HepG2 (cell line): ENCODE results near the gene ALK. TPM values are rescaled to one million over a fixed set of nuclear protein-coding genes. Genes with fewer than 3 reads are reported as not detected.

Experiments used
- ATAC-seq: fragments of 200-7000 bp; cut with Tn5 transposase; 3 replicates; pipeline ENCODE4 v1.9.1; 2020; ENCODE audit warnings: mild to moderate bottlenecking, moderate library complexity
- BruUV-seq: library from RNA; stranded (reverse); fragments of 400-500 nt; replicated peaks from 2 replicates; lab custom pipeline; 2021; lab: Mats Ljungman, UMichigan
- CTCF ChIA-PET: fragments of 300-600 bp; formaldehyde crosslinking; extraction: SDS; loops from one replicate; lab custom pipeline; 2021; ENCODE audit warnings: low total read pairs, inconsistent platforms, low intra/inter-chr PET ratio; lab: Yijun Ruan, JAX
- POLR2A ChIA-PET: fragments of 350-600 bp; sonication (Branson Sonifier 250); formaldehyde crosslinking; loops from one replicate; lab custom pipeline; 2020; ENCODE audit warnings: antibody characterized with exemption, inconsistent platforms; lab: Yijun Ruan, JAX
- DNase-seq: peaks from one replicate; pipeline ENCODE4 v3.0.0-alpha.2; 2015; ENCODE audit warnings: low spot score
- FAIRE-seq: peaks from 3 replicates; lab custom pipeline; 2011; peaks lifted over from hg19 to GRCh38; lab: Jason Lieb, UNC
- H2AFZ ChIP-seq: one replicate; pipeline ENCODE4 v1.6.1; 2011; ENCODE audit warnings: low read length, inconsistent platforms
- H3K27ac ChIP-seq: fragments of 300-600 bp; 3 replicates; pipeline ENCODE4 v1.8.0; 2011; ENCODE audit warnings: mixed run types, mild to moderate bottlenecking, mixed read lengths, low read length, inconsistent platforms; ENCODE audit not compliant: insufficient read depth; ENCODE audit errors: extremely low read length
- H3K27me3 ChIP-seq, 2 experiments: fragments of 200-600 bp in 1 of 2; 2 replicates in 1 of 2; 3 replicates in 1 of 2; pipeline versions ENCODE4 v1.6.0 to v1.8.0; 2011; ENCODE audit warnings: low read length in 2 of 2, mild to moderate bottlenecking in 2 of 2, moderate library complexity in 2 of 2, inconsistent platforms in 1 of 2; ENCODE audit not compliant: insufficient read depth in 2 of 2, control insufficient read depth in 1 of 2
- H3K36me3 ChIP-seq, 2 experiments: fragments of 200-600 bp in 1 of 2; replicated peaks in 1 of 2; 2 replicates in 1 of 2; 3 replicates in 1 of 2; pipeline versions ENCODE4 v1.5.1 to v1.8.0; 2011; ENCODE audit warnings: low read length in 2 of 2, inconsistent platforms in 1 of 2; ENCODE audit not compliant: insufficient read depth in 2 of 2, control insufficient read depth in 1 of 2
- H3K4me1 ChIP-seq: 2 replicates; pipeline ENCODE4 v1.5.1; 2012; ENCODE audit warnings: low read length, inconsistent platforms; ENCODE audit not compliant: insufficient read depth
- H3K4me2 ChIP-seq: 2 replicates; pipeline ENCODE4 v1.6.0; 2011; ENCODE audit warnings: low read depth, low read length, inconsistent platforms
- H3K4me3 ChIP-seq, 3 experiments: fragments of 200-600 bp in 1 of 3; sonication (generic), shearing (Covaris generic) in 1 of 3; replicated peaks in 1 of 3; 2 replicates each; pipeline ENCODE4 v1.5.1; 2011 to 2016; ENCODE audit warnings: low read length in 3 of 3, inconsistent platforms in 2 of 3, low read depth in 2 of 3, mild to moderate bottlenecking in 2 of 3, control low read depth in 1 of 3, mixed read lengths in 1 of 3; ENCODE audit not compliant: insufficient read depth in 1 of 3
- H3K79me2 ChIP-seq: one replicate; pipeline ENCODE4 v1.6.1; 2011; ENCODE audit warnings: low read length, inconsistent platforms; ENCODE audit not compliant: insufficient read depth
- H3K9ac ChIP-seq: 2 replicates; pipeline ENCODE4 v1.6.0; 2011; ENCODE audit warnings: mild to moderate bottlenecking, low read depth, low read length, inconsistent platforms; ENCODE audit not compliant: insufficient read depth
- H3K9me3 ChIP-seq: 2 replicates; pipeline ENCODE4 v1.5.1; 2012; ENCODE audit warnings: mild to moderate bottlenecking, low read length
- H4K20me1 ChIP-seq: 2 replicates; pipeline ENCODE4 v1.6.0; 2011; ENCODE audit warnings: inconsistent platforms, mild to moderate bottlenecking, low read length, moderate library complexity; ENCODE audit not compliant: insufficient read depth
- CTCF ChIP-seq: sonication (generic); formaldehyde crosslinking; IDR thresholded peaks from 2 replicates; pipeline ENCODE4 v1.5.0; 2020; ENCODE audit warnings: mild to moderate bottlenecking, missing genetic modification reagents, moderate library complexity
- GABPB1 ChIP-seq: IDR thresholded peaks from 2 replicates; pipeline ENCODE4 v1.6.1; 2016; ENCODE audit warnings: mild to moderate bottlenecking, missing genetic modification reagents, moderate library complexity, missing compliant biosample characterization
- GFI1 ChIP-seq: sonication (generic); formaldehyde crosslinking; IDR thresholded peaks from 2 replicates; pipeline ENCODE4 v1.5.0; 2020; ENCODE audit warnings: missing genetic modification reagents, mild to moderate bottlenecking, borderline replicate concordance
- NFAT5 ChIP-seq: sonication (generic); formaldehyde crosslinking; IDR thresholded peaks from 2 replicates; pipeline ENCODE4 v1.4.0; 2020; ENCODE audit warnings: missing genetic modification reagents
- NFKB2 ChIP-seq: sonication (generic); formaldehyde crosslinking; IDR thresholded peaks from 2 replicates; pipeline ENCODE4 v1.4.0; 2020; ENCODE audit warnings: missing genetic modification reagents, borderline replicate concordance
- PTBP1 ChIP-seq: fragments of 200-400 bp; formaldehyde crosslinking; IDR thresholded peaks from 2 replicates; pipeline ENCODE4 v1.6.1; 2018; ENCODE audit warnings: low read length, low read depth; ENCODE audit not compliant: poor library complexity, severe bottlenecking
- SOX13 ChIP-seq, 3 experiments: fragments of 450-650 bp in 1 of 3; sonication (generic) in 1 of 3; formaldehyde crosslinking in 1 of 3; IDR thresholded peaks in 2 of 3; conservative IDR thresholded peaks in 1 of 3; 2 replicates each; pipeline versions ENCODE4 v1.5.0 to v1.6.1; 2016 to 2020; ENCODE audit warnings: antibody characterized with exemption in 1 of 3, mild to moderate bottlenecking in 1 of 3, missing compliant biosample characterization in 1 of 3, missing genetic modification reagents in 1 of 3, moderate library complexity in 1 of 3
- SOX5 ChIP-seq: IDR thresholded peaks from 2 replicates; pipeline ENCODE4 v1.6.1; 2016; ENCODE audit warnings: borderline replicate concordance
- ZNF18 ChIP-seq: sonication (generic); formaldehyde crosslinking; IDR thresholded peaks from 2 replicates; pipeline ENCODE4 v1.8.0; 2022; ENCODE audit warnings: mild to moderate bottlenecking, missing genetic modification reagents; ENCODE audit not compliant: insufficient replicate concordance
- ZNF251 ChIP-seq: sonication (generic); formaldehyde crosslinking; IDR thresholded peaks from 2 replicates; pipeline ENCODE4 v1.9.0; 2021; ENCODE audit warnings: mild to moderate bottlenecking, missing genetic modification reagents
- ZNF501 ChIP-seq: sonication (generic); formaldehyde crosslinking; IDR thresholded peaks from 2 replicates; pipeline ENCODE4 v1.5.1; 2020; ENCODE audit warnings: mild to moderate bottlenecking, moderate library complexity, missing genetic modification reagents
- ZNF557 ChIP-seq: sonication (generic); formaldehyde crosslinking; IDR thresholded peaks from 2 replicates; pipeline ENCODE4 v1.4.0; 2020; ENCODE audit warnings: missing genetic modification reagents
- WGBS: methylation state at CpG from one replicate; pipeline ENCODE4 v1.1.6; 2017; ENCODE audit warnings: low lambda C conversion rate; 5-methylcytosine and 5-hydroxymethylcytosine counted together
- in situ Hi-C: cut with HindIII; loops from 2 replicates; pipeline ENCODE4 v1.10.0; 2017; ENCODE audit warnings: low pct_unique_long_range_greater_than_20kb; ENCODE audit not compliant: extremely low pct_ligation_motif_present
- intact Hi-C: fragments of 100-400 bp; cut with micrococcal nuclease; formaldehyde crosslinking; loops from one replicate; pipeline ENCODE4 v1.10.0; 2022; ENCODE audit not compliant: unreplicated experiment
- polyA plus RNA-seq, 8 experiments: library from polyadenylated mRNA; depleted of rRNA in 3 of 8; stranded (reverse) in 7 of 8; unstranded in 1 of 8; fragments of >200 nt; fragmentation: Illumina TruSeq in 4 of 8; extraction: Trizol in 4 of 8; gene quantifications; 2 replicates each; pipeline versions ENCODE4 v1.2.1 to v1.2.3, GENCODE V29; 2011 to 2016; ENCODE audit warnings: low read depth in 4 of 8, missing spikeins in 1 of 8, mixed read lengths in 1 of 8; ENCODE audit not compliant: insufficient read depth in 1 of 8
- total RNA-seq, 5 experiments: library from RNA; depleted of rRNA; stranded (reverse); fragments of >200 nt; fragmentation: Illumina TruSeq; extraction: Trizol; gene quantifications; 2 replicates each; pipeline ENCODE4 v1.2.3, GENCODE V29; 2016; ENCODE audit warnings: low read depth in 1 of 5
- TF ChIP-seq, protein P1 (sequence below): sonication (generic); formaldehyde crosslinking; IDR thresholded peaks from 2 replicates; pipeline ENCODE4 v1.4.0; 2020; ENCODE audit warnings: missing genetic modification reagents

Gene ALK
- total and polyA plus RNA-seq, 2 of the 13 experiments (the other 11 are each of a cell fraction or from before 2014, with no cell fraction given) = not detected

GRCh38 chr2:29796446-29796845, 124.9 kb downstream of the ALK start:
- no peak for FAIRE-seq
- no peaks in the 10 kb centered on the region for H3K9me3 ChIP-seq
- no peak for TF ChIP-seq SOX13 (IDR thresholded peaks at IDR 0.05)
- no peak for TF ChIP-seq SOX13 (CRISPR knock-in tag; conservative IDR thresholded peaks at IDR 0.05 in 1 of 2, IDR thresholded peaks at IDR 0.05 in 1 of 2)
- no peak for TF ChIP-seq ZNF501
- no peak for TF ChIP-seq PTBP1
- TF ChIP-seq, protein P1, sequence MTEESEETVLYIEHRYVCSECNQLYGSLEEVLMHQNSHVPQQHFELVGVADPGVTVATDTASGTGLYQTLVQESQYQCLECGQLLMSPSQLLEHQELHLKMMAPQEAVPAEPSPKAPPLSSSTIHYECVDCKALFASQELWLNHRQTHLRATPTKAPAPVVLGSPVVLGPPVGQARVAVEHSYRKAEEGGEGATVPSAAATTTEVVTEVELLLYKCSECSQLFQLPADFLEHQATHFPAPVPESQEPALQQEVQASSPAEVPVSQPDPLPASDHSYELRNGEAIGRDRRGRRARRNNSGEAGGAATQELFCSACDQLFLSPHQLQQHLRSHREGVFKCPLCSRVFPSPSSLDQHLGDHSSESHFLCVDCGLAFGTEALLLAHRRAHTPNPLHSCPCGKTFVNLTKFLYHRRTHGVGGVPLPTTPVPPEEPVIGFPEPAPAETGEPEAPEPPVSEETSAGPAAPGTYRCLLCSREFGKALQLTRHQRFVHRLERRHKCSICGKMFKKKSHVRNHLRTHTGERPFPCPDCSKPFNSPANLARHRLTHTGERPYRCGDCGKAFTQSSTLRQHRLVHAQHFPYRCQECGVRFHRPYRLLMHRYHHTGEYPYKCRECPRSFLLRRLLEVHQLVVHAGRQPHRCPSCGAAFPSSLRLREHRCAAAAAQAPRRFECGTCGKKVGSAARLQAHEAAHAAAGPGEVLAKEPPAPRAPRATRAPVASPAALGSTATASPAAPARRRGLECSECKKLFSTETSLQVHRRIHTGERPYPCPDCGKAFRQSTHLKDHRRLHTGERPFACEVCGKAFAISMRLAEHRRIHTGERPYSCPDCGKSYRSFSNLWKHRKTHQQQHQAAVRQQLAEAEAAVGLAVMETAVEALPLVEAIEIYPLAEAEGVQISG (CRISPR knock-in tag) = no peak
- no peak for TF ChIP-seq NFAT5 (CRISPR knock-in tag)
- TF ChIP-seq ZNF251 (CRISPR knock-in tag) = no peak
- TF ChIP-seq GABPB1 (CRISPR knock-in tag) = no peak
- no peak for TF ChIP-seq ZNF557 (CRISPR knock-in tag)
- TF ChIP-seq GFI1 (CRISPR knock-in tag) = no peak
- no peak for TF ChIP-seq ZNF18 (CRISPR knock-in tag)
- no peak for TF ChIP-seq CTCF (CRISPR knock-in tag)
- no peak for TF ChIP-seq SOX5
- no peak for TF ChIP-seq NFKB2 (CRISPR knock-in tag)

More at GRCh38 chr2:29796446-29796845, 124.9 kb downstream of the ALK start:
- Histone ChIP-seq H3K27me3 (no peaks in the 10 kb centered on the region), H3K4me1 (no peaks in the 10 kb centered on the region), H3K9ac (no peak overlapping the region), H3K4me2 (no peak overlapping the region), H4K20me1 (no peaks in the 10 kb centered on the region), H2AFZ (no peak overlapping the region), H3K27ac (no peak overlapping the region), H3K36me3 (no peaks in the 10 kb centered on the region), H3K79me2 (no peaks in the 10 kb centered on the region), H3K4me3 (no peak overlapping the region)
- no peak for ATAC-seq
- POLR2A ChIA-PET = no interaction called here
- in situ Hi-C loops = no loop called here
- DNase-seq = no peak
- CTCF ChIA-PET = no interaction called here
- no TSS peak for BruUV-seq
- intact Hi-C loops = no loop called here
- WGBS = 6% methylated on average over 4 of the region's 4 CpGs
